ENCODE measurements around the gene KSR1.

Gene KSR1

DNA sequence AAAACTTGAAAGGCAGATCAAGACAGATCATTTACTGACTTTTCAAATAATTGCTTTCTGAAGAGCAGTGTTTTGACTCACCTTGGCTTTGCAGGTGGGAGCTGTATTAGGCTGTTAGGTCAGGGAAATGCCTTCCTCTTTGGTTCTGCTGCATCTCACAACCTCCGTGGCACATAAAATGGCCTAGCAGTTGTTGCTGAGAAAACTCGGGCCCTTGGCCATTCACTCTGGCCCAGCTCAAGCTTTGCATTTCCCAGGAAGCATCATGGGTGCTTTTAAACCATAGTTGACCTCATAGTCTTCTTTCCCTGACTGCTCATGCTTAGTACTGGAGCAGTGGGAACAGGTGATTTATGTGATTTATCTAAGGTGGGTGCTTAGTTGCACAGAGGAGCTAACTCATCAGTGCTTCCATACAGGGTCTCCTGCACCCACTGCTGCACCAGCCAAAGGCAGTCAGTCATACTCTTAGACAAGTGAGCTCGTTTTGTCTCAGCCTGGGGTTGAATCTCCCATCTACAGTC lies 83.6 kb downstream of the KSR1 start:
- DNase-seq: no peak

DNA sequence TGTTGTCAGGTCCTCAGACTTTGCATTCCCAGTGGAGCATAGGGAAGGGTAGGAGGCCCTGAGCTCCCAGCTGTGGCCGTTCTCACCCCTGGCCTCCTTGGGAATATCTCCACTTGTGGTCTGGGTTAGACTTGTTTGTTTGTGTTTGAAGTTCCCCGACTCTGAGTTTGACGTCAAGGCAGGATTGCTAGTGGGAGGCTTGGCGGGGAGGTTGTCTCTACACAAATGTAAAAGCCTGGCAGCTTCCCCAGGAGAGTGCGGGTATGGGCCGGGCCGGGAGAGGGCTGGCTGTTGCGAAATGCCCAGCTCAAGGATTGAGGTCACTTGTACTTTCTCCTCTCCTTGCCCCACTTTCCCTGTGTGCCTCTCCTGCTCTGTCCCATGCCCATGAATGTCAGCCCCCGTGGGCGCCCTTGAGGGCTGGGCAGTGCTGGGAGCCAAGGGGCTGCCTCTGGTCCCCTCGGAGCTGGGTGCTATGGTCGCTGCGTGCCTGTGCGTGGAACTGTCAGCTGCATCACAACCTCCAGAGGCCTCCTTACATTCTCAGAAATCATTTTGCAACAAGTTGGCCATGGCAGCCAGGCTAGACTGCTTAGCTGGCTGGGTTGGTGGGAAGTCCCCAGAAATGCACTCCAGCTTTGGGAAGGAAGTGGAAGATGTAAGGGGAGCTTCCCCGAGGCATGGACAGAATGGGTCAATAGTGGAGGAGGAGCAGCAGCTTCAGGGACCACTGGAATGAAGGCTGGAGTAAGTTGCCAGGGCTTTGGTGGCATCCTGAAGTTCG lies 84.3 kb downstream of the KSR1 start:
- no peak for DNase-seq

DNA sequence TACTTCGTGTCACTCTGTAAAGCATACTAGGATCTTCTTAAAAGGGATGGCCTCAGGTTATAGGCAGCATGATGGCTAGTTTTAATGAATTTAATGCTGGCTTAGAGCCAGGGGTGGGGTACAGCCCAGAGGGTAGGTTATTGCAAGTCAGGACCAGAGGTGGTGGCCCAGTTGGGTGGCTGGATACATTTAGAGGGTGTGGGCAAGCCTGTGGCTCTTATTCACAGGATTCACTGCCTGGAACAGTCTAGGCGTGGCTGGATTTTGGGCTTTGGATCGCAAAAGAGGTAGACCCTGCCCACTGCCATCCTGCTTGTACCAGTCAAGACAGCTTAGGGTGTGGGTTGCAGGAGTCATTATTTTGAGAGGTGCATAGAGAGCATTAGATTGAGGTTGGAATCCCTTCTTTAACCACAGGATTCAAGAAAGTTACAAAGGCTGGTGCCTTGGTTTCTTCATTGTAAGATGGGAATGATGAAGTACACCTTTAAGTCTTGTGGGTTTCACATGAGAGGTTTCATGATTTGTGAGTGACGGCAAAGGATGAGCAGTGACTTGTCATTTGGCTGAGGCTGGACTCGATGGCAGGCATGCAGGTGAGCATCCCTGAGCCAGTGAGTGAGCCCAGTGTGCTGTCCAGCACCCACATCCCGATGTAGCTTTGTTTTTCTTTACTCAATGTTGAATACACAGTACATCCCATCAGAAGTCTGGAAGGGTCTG lies 85.2 kb downstream of the KSR1 start:
- DNase-seq: no peak

DNA sequence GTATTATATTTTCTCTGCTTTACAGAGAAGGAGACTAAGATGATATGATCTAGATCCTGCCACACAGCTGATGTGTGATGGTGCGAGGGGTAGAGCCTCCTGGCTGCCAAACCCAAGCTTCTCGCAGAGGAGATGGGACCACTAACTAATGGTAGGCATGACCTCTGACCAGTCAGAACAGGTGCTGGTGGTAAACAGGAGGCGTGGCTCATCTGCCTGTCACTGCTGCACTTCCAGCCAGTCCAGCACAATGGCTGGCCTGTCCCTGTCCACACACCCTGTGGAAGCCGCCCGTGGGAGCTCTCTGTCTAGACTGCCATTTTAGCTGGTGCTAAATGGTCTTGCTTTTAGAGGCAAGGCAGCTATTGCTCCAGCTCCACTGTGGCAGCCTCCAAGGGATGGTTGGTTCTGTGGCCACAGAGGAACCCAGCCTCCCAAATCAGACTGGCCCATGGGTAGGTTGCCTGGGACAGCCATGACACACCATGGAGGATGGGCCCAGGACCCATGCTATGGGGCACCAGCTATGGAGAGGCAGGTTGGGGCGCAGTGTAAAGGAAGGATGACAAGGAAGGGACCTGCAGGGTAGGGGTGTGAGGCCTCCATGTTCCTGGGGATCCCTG lies 86.7 kb downstream of the KSR1 start:
- no peak for DNase-seq

DNA sequence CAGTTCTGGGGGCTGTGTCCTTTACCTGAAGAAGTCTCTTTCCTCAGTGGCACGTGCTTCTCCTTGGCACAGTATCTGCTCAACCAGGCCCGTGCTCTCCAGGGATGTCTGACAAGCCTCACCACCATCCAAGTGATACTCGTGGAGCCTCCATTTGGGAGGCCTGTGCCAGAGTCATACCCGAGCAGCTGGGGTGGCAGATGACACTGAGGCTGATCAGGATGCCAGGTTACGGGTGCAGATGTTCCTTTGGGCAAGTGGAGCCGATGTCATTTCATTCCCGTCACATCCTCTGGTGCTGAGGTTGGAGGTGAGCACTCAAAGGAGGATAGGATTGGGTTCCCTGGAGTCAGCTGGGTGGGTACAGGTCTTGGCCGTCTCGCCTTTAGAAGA lies 87.2 kb downstream of the KSR1 start:
- DNase-seq: no peak

DNA sequence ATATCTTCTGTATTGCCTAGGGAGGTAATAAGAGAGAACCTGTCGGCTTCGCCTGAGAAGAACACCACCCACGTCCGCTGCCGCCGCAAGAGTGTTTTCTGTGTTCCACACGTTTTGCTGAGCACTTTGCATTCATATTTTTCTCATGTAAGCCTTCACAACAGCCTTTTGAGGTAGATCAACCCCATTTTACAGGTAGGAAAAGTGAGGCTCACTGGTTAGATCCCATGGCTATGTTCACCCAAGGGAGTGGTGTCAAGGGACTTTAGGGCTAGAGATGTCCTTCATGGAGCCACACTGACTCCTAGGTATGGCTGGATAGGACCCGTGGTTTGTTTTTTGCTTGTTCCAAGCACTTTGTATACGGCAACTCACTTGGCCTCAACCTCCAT lies 87.7 kb downstream of the KSR1 start:
- no peak for DNase-seq

DNA sequence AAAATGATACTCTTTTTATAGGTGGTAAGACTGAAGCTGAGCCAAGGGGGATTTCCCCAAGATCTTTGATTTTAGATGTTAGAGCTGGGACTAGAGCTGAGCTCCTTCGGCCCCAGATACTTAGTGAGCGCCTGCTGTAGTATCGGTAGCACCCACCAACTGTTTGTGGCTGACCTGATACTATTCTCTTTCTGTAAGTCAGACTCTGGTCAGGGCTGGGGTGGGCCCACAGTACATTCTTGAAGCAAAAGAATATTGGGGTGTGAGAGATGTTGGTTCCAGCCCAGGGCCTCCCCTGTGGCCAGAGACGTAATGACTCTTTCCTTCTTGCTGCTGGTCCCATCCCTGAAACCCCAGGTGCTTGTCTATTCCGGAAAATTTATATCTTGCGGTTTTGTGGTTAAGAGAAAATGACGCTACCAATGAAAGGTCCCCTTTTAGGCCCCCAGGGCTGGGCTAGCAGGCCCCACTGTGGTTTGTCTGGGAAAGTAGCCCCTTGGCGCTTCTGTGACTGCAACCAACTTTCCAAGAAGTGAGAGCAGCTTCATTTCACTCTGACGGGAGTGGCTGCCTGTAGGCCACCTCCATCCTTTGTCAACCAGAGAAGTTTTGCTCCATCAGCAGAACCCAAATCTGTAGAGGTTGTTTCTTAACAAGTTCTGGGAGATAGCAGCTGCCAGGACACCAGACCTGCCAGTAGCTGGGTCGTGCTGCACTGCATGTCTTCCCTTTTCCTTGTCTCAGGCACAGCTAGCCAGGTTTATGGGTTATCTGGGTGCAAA lies 88.3 kb downstream of the KSR1 start:
- DNase-seq: peak; percentile 79

DNA sequence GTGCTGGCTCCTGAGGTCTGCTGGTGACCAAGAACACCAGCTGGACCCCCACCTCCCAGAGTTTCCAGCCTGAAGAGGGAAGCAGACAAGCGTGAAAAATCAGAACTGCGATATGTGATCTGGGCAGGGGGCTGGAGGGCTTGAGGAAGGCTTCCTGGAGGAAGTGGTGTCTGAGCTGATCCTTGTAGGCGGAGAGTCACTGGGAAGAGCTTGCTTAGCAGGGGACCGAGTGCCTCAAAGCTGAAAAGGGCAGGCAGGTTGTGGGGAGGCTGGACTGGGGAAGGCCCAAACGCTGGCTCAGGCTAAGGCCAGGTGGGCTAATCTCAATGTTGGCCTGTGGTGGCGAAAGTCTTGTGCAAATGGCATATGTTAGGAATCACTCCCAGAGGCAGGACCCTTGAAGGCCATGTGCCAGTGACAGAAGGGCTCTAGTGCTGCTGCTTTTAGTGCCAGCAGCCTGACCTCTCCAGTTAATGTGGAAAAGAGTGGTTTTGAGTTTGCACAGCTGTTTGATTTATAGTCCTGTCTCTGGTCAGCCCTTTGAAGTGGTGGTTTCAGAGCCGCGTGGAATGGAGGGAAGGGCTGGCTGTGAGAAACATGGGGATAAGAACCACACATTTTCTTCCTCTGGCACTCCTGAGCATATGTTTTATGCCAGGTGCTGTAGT lies 89.4 kb downstream of the KSR1 start:
- DNase-seq: no peak

DNA sequence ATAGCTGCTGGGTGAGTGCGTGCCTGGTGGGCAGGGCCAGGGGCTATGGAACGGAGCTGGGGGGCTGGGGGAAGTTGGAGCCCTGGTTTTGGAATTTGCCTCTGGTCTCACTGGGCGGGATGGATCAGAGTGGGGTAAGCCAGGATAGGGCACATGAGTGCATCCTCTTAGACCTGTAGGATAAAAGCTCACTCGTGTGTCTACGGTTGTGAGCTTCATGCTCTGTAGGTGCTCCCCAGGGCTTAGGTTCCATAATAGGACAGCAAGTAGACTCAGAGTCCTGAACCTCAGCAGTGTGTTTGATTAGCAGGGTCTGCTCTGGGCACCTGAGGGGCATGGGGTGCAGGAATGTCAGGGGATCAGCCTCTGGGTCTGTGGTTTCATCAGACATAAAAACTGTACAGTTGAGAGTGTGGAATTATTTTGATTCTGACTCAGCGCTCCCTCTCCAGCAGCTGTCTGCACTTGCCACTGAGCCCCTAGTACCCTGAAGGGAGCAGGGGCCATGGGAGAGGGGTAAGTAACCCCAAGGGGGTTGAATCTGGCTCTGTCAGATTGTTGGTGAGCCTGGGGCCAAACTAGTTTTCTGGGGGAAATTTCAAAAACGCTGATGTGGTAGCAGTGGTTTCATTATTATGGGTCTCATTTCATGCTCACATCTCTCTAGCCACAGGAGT lies 90.5 kb downstream of the KSR1 start:
- no peak for DNase-seq

DNA sequence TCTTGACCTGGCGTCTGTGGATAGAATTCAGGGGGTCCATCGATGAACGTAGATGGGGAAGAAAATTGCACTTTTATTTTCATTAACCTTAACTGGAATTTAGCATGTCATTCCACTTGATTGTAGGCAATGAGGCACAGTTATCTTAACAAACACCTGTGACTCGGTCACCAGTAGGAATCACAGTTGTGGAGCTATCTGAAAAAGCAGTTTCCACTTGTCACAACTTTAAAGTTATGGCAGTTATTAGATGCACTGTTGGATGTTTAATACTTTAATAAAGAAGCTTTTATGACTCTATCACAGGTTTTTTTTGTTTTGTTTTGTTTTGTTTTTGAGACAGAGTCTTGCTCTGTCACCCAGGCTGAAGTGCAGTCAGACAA lies 91.0 kb downstream of the KSR1 start:
- DNase-seq: no peak

DNA sequence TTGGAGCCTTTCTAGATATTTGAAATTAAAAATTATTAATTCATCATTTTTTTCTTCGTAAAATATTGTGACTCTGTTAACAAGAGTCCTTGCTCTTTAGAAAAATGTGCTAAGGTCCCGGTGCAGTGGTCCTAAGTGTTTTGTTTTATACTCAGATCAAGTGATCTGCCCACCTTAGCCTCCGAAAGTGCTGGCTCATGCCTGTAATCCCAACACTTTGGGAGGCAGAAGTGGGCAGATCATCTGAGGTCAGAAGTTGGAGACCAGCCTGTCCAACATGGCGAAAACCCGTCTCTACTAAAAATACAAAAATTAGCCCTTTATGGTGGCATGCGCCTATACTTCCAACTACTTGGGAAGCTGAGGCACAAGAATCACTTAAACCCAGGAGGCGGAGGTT lies 92.1 kb downstream of the KSR1 start:
- no peak for DNase-seq

DNA sequence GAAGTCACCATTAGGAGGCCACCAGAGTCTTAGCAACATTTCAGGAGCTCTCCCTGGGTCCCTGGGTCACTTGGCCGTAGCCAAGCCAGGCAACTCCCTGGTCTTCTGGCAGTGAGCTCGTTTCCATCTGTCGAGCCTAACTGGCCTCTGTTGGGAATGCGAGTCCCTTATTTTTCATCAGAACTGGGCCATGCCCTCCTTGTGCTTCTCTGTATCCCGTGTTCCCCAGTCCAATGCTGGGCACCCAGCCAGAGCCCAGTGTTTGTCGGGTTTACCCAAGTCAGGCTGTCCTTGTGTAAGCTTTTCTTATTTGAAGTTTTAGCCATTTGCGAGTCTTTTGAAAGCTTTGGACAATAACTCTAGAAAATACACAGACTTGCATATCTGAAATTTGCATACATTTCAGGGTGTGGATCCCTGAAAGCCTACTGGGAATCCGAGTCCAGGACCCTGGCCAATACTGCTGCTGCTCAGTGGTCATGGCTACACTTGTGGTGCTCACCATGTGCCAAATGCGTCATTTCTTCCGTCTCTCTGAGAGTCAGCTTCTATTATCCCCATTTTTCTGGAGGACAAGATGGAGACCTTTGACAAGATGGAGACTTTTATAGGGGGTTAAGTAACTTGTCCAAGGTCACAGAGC lies 93.1 kb downstream of the KSR1 start:
- no peak for DNase-seq

DNA sequence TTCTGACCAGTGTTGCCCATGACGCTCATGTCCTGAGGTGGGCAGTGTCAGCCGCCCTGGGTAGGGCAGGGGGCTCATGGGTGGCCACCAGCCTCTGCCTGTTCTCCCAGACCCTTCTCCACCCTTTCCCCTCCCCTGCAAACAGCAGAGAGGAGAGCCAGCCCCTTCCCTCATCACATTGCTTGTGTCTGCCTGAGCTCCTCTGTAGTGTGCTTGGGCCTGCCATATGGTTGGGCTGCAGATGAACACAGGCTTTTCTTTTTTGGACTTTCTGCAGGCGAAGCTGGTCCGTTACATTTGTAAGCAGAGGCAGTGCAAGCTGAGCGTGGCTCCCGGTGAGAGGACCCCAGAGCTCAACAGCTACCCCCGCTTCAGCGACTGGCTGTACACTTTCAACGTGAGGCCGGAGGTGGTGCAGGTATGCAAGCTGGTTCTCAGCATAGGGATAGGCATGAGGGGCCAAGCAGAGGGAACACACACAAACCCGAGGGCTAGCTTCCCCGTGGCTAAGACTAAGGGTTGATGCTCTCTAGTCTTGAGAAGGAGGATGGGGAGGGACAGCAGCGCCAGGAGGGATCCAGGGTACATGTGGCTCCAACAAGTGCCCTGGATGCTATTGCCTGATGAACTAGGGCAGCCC lies 94.2 kb downstream of the KSR1 start:
- DNase-seq: no peak

DNA sequence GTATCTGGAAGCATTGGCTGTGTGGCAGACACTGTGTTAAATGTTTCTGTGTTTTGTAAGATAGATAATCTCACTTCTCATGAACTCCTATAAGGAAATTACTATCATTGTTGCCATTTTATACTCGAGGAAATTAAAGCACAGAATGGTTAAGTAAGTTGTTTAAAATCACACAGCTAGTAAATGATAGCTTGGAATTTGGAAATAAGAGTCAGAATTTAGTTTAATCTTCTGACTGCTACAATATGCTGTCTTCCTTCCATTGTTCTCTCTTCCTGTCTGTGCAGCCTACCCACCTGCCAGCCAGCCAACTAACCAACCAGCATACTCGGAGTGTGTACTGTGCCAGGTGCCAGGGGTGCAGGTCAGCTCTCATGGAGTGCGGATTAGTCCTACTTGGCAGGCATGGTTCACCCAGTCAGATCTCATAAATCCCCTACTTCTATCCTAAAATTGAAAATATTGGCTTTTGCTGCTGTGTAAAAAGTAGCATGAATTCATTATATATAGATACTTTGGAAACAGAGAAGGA lies 94.8 kb downstream of the KSR1 start:
- DNase-seq: no peak

DNA sequence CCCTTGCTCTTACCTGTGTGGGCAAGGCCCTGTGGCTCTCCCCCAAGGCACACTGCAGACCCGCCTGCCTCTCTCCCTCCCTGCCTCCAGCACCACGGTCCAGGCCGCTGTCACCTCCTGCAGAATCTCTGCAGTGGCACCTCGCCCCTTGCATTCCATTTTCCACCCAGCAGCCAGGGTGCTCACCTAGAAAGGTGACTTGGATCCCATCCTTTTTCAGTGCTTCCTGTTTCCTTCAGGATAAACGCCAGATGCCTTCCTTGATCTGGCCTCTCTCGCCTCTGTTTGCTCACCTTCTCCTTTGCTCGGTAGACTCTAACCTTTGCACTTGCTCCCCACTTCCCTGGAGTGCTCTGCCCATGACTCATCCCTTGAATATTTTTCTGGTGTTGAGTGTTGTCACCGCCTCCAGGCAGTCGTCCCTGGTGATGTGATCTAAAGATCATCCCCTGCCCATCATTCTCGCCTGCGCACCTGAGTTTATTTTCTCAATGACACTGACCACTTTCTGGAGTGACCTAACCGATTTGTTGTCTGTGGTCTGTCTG lies 95.5 kb downstream of the KSR1 start:
- DNase-seq: no peak

DNA sequence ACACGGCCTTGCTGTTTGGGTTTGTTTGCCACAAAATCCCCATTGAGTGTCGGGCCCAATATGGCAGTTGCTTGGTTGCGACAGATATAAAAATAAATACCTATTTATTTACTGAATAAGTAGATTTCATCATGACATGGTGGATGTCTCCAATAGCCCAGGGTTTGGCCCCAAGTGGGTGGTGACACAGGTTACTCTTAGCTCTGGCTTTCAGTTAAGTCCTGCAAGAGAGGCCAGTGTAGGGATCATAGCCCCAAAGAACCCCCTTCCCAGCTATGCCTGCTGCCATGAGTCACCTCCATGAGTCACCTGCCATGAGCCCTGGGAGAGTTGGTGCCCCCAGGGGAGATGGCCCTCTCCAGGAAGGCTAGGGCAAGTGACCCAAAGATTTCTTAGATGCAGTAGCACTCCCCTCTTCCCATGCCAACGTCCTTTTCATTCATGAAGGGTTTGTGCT lies 96.1 kb downstream of the KSR1 start:
- no peak for DNase-seq

DNA sequence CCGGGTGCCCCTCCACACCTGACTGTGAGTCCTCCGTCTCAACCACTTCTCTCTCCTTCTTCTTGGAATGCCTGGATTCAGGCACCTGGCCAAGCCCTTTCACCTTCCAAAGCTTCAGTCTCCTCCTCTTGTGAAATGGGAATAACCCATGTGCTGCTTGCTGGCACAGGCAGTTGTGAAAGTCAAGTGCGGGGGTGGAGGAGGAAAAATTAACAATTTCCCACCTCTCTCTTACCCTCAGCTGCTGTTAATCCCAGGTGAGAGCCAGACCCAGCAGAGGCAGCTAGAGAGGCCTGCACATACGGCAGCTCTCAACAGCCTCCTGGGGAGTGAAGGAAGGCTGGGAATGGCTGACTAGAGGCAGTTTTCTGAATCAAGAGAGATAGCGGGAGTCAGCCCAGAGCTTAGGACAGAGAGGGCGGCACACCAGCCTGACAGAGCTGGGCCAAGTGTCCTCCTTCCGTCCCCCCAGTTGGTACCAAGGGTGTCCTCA lies 96.8 kb downstream of the KSR1 start:
- DNase-seq: no peak

DNA sequence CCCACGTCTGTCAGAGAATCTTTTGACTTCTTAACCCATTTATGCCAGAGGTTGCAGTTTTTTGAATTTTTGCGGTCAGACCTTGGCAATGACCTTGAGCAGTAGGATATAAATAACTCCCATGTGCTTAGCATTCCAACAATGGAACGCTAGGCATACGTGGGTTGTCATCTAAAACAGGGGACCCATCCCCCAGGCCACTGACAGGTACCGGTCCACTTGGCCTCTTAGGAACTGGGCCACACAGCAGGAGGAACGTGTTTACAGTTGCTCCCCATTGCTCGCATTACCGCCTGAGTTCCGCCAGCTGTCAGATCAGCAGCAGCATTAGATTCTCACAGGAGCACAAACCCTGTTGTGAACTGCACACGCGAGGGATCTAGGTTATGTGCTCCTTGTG lies 97.9 kb downstream of the KSR1 start:
- no peak for DNase-seq

DNA sequence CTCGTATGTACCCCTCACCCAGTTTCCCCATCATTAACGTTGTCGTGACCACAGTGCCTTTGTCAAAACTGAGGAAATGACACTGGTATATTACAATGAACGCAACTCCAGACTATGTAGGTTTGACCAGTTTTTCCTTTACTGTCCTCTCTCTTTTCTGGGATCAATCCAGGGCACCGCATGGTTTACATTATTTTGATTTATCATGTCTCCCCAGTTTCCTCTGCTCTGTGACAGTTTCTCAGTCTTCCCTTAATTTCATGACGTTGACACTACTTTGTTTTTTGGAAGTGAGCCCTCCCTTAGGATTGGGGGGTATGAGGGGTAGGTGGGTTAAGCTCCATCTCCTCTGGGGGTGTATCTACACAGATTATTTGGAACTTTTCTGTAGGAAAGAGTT lies 98.7 kb downstream of the KSR1 start:
- no peak for DNase-seq

DNA sequence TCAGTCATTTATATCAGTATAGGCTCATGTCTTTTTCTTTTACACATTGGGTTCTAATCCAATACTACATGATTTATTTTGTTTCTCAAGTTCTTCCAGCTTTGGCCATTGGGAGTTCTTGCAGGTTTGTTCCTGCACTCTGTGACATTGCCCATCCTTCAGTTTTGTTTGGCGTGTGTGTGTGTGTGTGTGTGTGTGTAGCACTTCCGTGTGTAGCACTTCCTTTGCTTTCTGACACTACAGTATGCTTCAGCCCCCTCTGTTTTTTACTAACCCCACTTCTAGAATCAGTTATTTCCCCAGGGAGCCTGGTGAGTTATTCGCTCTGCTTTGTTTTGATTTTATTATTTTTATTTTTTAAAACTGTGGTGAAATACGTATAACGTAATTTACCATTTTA lies 99.1 kb downstream of the KSR1 start:
- DNase-seq: no peak
